ENCODE measurements around the gene TPM3.

DNA sequence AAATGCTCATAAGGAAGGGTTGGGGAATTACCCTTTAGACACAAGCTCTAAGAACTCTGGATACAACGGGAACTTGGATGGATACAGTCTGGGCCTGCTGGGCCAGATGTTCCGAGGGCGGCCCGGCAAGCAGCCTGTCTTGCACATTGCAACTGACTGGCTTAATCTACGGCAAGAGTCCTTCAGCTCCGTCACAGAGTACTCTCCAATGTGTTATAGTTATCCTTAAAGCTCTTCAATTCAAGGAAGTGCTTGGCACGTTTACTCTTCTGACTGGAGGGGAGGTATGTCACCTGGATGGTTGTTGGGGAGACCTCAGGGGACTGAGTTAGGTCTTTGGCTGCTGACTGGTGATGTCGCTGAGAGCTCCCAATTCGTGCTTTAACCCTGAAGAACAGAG lies 15.4 kb upstream of the TPM3 start:
- TF ChIP-seq, protein P1, sequence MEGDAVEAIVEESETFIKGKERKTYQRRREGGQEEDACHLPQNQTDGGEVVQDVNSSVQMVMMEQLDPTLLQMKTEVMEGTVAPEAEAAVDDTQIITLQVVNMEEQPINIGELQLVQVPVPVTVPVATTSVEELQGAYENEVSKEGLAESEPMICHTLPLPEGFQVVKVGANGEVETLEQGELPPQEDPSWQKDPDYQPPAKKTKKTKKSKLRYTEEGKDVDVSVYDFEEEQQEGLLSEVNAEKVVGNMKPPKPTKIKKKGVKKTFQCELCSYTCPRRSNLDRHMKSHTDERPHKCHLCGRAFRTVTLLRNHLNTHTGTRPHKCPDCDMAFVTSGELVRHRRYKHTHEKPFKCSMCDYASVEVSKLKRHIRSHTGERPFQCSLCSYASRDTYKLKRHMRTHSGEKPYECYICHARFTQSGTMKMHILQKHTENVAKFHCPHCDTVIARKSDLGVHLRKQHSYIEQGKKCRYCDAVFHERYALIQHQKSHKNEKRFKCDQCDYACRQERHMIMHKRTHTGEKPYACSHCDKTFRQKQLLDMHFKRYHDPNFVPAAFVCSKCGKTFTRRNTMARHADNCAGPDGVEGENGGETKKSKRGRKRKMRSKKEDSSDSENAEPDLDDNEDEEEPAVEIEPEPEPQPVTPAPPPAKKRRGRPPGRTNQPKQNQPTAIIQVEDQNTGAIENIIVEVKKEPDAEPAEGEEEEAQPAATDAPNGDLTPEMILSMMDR (IDR thresholded peaks at IDR 0.05), result no peak
- TF ChIP-seq POLR2AphosphoS5 (IDR thresholded peaks at IDR 0.05), result no peak
- TF ChIP-seq EP300 (IDR thresholded peaks at IDR 0.05), result peak in 1 of 4 donors; percentile 7
